Body of pancreas (tissue), 4 donors: ENCODE data around the gene HDAC7. TPM values are rescaled to one million over a fixed set of nuclear protein-coding genes. Genes with fewer than 3 reads are reported as not detected.
"Not testable (repeated sequence)": the region's sequence is repeated elsewhere in the genome, so short reads cannot be mapped to it uniquely, and the experiment has no call there.

Experiments
- ATAC-seq: fragments of 150-250 bp; one replicate; pipeline ENCODE4 v1.9.1; 2016
- DNase-seq, 4 donors: peaks; one replicate each; pipeline ENCODE4 v3.0.0-alpha.2; 2019
- H3K27ac ChIP-seq, 4 donors: fragments of 200-600 bp; sonication (generic); 1 replicate in 3 of 4; 2 replicates in 1 of 4; pipeline versions ENCODE4 v1.5.1 to v1.6.1; 2016 to 2019; ENCODE audit warnings: mild to moderate bottlenecking in 1 of 4, mixed read lengths in 1 of 4, moderate library complexity in 1 of 4
- H3K27me3 ChIP-seq, 2 donors: fragments of 200-600 bp; sonication (generic); one replicate each; pipeline ENCODE4 v1.6.0; 2016; ENCODE audit warnings: mild to moderate bottlenecking in 1 of 2
- H3K36me3 ChIP-seq, 2 donors: fragments of 200-600 bp; sonication (generic); replicated peaks in 1 of 2; 2 replicates each; pipeline ENCODE4 v1.5.1; 2016; ENCODE audit warnings: low read depth in 2 of 2; ENCODE audit not compliant: insufficient read depth in 1 of 2
- H3K4me1 ChIP-seq: fragments of 200-600 bp; sonication (generic); one replicate; pipeline ENCODE4 v1.6.0; 2016
- H3K4me3 ChIP-seq, 2 donors: fragments of 200-600 bp; sonication (generic); 1 replicate in 1 of 2; 2 replicates in 1 of 2; pipeline ENCODE4 v1.5.1; 2016 to 2019
- H3K9me3 ChIP-seq, 3 donors: fragments of 200-600 bp; sonication (generic); 1 replicate in 2 of 3; 2 replicates in 1 of 3; pipeline ENCODE4 v1.5.1; 2016
- POLR2A ChIP-seq, 3 donors: fragments of 450-650 bp; IDR thresholded peaks; one replicate each; pipeline ENCODE4 v1.6.1; 2016; ENCODE audit warnings: antibody characterized with exemption in 3 of 3, mild to moderate bottlenecking in 2 of 3
- WGBS, 2 donors: methylation state at CpG; one replicate each; pipeline ENCODE4 v1.1.5; 2017; 5-methylcytosine and 5-hydroxymethylcytosine counted together
- intact Hi-C: fragments of 100-400 bp; cut with DNase I; formaldehyde crosslinking; loops from one replicate; pipeline ENCODE4 v1.15.1; 2023
- total RNA-seq, 2 donors: library from RNA; depleted of rRNA; stranded (reverse); fragments of >200 nt; gene quantifications; one replicate each; pipeline ENCODE4 v1.1.0, GENCODE V29; 2016
- TF ChIP-seq, protein P1 (sequence below), 7 experiments: fragments of 450-650 bp in 4 of 7; fragments of 200-600 bp in 3 of 7; sonication (generic) in 3 of 7; IDR thresholded peaks; one replicate each; pipeline ENCODE4 v1.5.1; 2016 to 2019; ENCODE audit warnings: antibody characterized with exemption in 7 of 7

The HDAC7 gene
- total RNA-seq, 2 donors from 2014 or later: 26.2 to 26.7 TPM

GRCh38 chr12:47812797-47813510 is 6.7 kb downstream of the HDAC7 start:
- DNase-seq: peak; percentile 70 to 87 (median 82)

DNA sequence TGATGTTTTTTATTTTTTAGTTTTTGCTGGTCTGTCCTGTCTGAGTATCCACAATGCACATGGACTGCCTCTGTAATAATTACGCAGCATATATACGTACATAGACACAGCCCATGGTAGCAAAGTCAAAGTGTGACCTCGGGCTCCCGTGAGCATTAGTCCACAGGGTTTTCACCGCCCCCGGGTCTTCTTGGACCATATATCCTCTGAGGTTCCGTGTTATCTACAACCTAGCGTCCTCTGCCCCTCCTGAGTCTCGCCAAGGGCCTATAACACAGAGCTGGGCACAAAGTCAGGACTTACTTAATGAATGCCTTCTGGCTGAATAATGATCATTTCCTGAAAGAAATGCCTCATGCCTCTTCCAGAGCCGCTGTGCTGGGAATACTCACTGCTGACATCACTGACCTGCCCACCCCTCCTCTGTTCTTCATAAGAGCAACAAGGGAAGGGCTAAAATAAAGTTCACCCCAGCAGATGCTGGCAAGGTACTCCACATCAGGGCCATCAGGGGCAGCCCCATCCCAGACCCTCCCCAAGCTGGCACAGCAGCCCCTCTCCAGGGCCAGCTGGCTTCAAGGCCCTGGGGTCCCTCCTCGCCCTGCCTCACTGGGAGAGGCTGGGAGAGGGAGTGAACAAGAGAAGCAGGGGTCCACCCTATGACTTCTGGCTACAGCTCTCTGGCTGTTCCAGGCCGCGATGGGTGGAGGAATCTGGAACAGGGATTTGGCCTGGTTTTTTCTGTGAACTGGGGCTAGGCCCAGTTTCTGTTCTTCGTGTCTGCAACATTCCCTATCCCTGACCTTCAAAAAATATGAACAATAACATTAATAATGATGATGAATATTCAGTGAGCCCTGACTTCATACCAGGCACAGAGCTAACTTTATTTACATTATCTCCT is 7.9 kb downstream of the HDAC7 start:
- Histone ChIP-seq H3K36me3 (no peaks in the 10 kb centered on the region), H3K9me3 (no peaks in the 10 kb centered on the region), H3K27ac (peak overlapping the region; percentile 84 to 95 (median 91)), H3K4me1 (peaks cover 75% of the 10 kb centered on the region), H3K4me3 (no peak overlapping the region), H3K27me3 (no peaks in the 10 kb centered on the region)
- ATAC-seq: peak; percentile 7
- DNase-seq: peak in 1 of 4 donors; percentile 45
- intact Hi-C loops: no loop called here
- WGBS, 2 donors: 63 to 73% methylated on average over 13 to 14 of the region's 14 CpGs
- TF ChIP-seq, protein P1, sequence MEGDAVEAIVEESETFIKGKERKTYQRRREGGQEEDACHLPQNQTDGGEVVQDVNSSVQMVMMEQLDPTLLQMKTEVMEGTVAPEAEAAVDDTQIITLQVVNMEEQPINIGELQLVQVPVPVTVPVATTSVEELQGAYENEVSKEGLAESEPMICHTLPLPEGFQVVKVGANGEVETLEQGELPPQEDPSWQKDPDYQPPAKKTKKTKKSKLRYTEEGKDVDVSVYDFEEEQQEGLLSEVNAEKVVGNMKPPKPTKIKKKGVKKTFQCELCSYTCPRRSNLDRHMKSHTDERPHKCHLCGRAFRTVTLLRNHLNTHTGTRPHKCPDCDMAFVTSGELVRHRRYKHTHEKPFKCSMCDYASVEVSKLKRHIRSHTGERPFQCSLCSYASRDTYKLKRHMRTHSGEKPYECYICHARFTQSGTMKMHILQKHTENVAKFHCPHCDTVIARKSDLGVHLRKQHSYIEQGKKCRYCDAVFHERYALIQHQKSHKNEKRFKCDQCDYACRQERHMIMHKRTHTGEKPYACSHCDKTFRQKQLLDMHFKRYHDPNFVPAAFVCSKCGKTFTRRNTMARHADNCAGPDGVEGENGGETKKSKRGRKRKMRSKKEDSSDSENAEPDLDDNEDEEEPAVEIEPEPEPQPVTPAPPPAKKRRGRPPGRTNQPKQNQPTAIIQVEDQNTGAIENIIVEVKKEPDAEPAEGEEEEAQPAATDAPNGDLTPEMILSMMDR (IDR thresholded peaks at IDR 0.05): no peak
- TF ChIP-seq POLR2A (IDR thresholded peaks at IDR 0.05): no peak

More at GRCh38 chr12:47812797-47813510, 6.7 kb downstream of the HDAC7 start:
- peak; percentile 19 to 57 (median 54) for TF ChIP-seq POLR2A (IDR thresholded peaks at IDR 0.05)
- TF ChIP-seq, protein P1 (IDR thresholded peaks at IDR 0.05): no peak
- Histone ChIP-seq H3K27me3 (no peaks in the 10 kb centered on the region), H3K4me3 (no peak overlapping the region), H3K36me3 (no peaks in the 10 kb centered on the region), H3K9me3 (no peaks in the 10 kb centered on the region), H3K27ac (peak overlapping the region; percentile 84 to 95 (median 91)), H3K4me1 (peaks cover 73% of the 10 kb centered on the region)
- intact Hi-C loops: no loop called here
- peak; percentile 84 for ATAC-seq
- whole genome bisulfite sequencing, 2 donors: 8 to 23% methylated on average over 22 to 37 of the region's 37 CpGs

DNA sequence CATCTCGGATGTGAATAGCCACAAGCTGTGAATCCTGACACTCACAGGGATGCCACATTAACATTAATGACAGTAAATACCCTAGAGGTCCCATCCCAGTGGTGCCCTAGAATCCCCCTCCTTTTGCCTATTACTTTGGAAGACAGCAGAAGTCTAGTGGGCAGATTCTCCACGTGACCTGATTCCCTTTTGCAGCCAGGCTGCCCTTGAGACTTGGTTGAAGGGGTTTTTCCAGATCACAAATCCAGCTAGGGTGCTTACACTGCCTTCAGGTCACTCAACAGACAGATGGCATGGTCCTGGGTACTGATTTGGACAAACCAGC is 8.7 kb downstream of the HDAC7 start:
- WGBS, 2 donors: 67 to 68% methylated on average over 2 of the region's 2 CpGs
- DNase-seq: no peak
- TF ChIP-seq POLR2A (IDR thresholded peaks at IDR 0.05): no peak
- TF ChIP-seq, protein P1 (IDR thresholded peaks at IDR 0.05): no peak
- Histone ChIP-seq H3K4me1 (peaks cover 79% of the 10 kb centered on the region), H3K36me3 (no peaks in the 10 kb centered on the region), H3K27me3 (no peaks in the 10 kb centered on the region), H3K4me3 (no peak overlapping the region), H3K9me3 (no peaks in the 10 kb centered on the region), H3K27ac (peak overlapping the region in 3 of 4 donors; percentile 18 to 95 (median 46))
- no peak for ATAC-seq
- intact Hi-C loops: no loop called here

DNA sequence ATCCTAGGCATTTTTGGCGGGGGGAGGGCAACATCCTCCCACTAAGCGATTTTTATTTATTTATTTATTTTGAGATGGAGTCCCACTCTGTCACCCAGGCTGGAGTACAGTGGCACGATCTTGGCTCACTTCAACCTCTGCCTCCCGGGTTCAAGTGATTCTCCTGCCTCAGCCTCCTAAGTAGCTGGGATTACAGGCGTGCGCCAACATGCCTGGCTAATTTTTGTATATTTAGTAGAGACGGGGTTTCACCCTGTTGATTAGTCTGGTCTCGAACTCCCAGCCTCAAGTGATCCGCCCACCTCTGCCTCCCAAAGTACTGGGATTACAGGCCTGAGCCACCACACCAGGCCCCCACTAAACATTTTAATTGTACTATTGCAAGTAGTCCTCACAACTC is 10.2 kb downstream of the HDAC7 start:
- H3K9me3 ChIP-seq, intact Hi-C loops, H3K27me3 ChIP-seq, H3K36me3 ChIP-seq, DNase-seq, H3K4me3 ChIP-seq, ATAC-seq: not testable (repeated sequence)
- Histone ChIP-seq H3K4me1 (peaks cover 88% of the 10 kb centered on the region), H3K27ac (peak overlapping the region in 1 of 4 donors; percentile 95)
- 86 to 88% methylated on average over 9 of the region's 9 CpGs for WGBS, 2 donors
